ENCODE results near the gene HAP1. TPM values are rescaled to one million over a fixed set of nuclear protein-coding genes. Genes with fewer than 3 reads are reported as not detected.
"Not testable (repeated sequence)": the region's sequence is repeated elsewhere in the genome, so short reads cannot be mapped to it uniquely, and the experiment has no call there.

Gene HAP1
- polyA plus RNA-seq, 6 donors from 2014 or later, result not detected

GRCh38 chr17:41705271-41705991, 29.0 kb downstream of the HAP1 start:
- Mint-ChIP-seq H3K27ac (no peak overlapping the region), H3K4me1 (no peaks in the 10 kb centered on the region), H3K27me3 (peaks cover 0 to 21% (median 15%) of the 10 kb centered on the region in 3 donors), H3K36me3 (no peaks in the 10 kb centered on the region), H3K9me3 (peaks cover 0 to 3% (median 0%) of the 10 kb centered on the region in 7 donors), H3K4me3 (no peak overlapping the region)
- ATAC-seq (ENCODE audit: low read depth in 2 of 2), result no peak
- no peak for DNase-seq

GRCh38 chr17:41702712-41703111, 31.7 kb downstream of the HAP1 start:
- H3K4me3 Mint-ChIP-seq, result no peak overlapping the region
- H3K27ac Mint-ChIP-seq, result no peak overlapping the region
- no peaks in the 10 kb centered on the region for H3K9me3 Mint-ChIP-seq
- DNase-seq (no peak), ATAC-seq (ENCODE audit: low read depth in 2 of 2) (no peak)
- no peaks in the 10 kb centered on the region for H3K36me3 Mint-ChIP-seq
- H3K4me1 Mint-ChIP-seq, result no peaks in the 10 kb centered on the region
- H3K27me3 Mint-ChIP-seq, result peaks cover 0 to 13% (median 6%) of the 10 kb centered on the region in 3 donors

GRCh38 chr17:41700843-41701242, 33.6 kb downstream of the HAP1 start:
- not testable (repeated sequence) for H3K27ac Mint-ChIP-seq; H3K36me3 Mint-ChIP-seq; H3K4me1 Mint-ChIP-seq; DNase-seq; ATAC-seq (ENCODE audit: low read depth in 2 of 2); H3K4me3 Mint-ChIP-seq; H3K9me3 Mint-ChIP-seq
- peaks cover 0 to 10% (median 6%) of the 10 kb centered on the region in 3 donors for H3K27me3 Mint-ChIP-seq

GRCh38 chr17:41697122-41697962, 37.1 kb downstream of the HAP1 start:
- Mint-ChIP-seq H3K36me3 (peaks cover 0 to 6% of the 10 kb centered on the region in 2 donors), H3K27me3 (peaks cover 0 to 6% (median 0%) of the 10 kb centered on the region in 3 donors), H3K27ac (no peak overlapping the region), H3K4me3 (no peak overlapping the region), H3K4me1 (peaks cover 13 to 30% (median 18%) of the 10 kb centered on the region in 3 donors), H3K9me3 (no peaks in the 10 kb centered on the region)
- DNase-seq, result no peak
- no peak for ATAC-seq (ENCODE audit: low read depth in 2 of 2)

GRCh38 chr17:41695954-41696757, 38.3 kb downstream of the HAP1 start:
- H3K4me1 Mint-ChIP-seq, result peaks cover 18 to 37% (median 25%) of the 10 kb centered on the region in 3 donors
- peak; percentile 34 to 66 for ATAC-seq (ENCODE audit: low read depth in 2 of 2)
- H3K4me3 Mint-ChIP-seq, result peak overlapping the region in 2 of 8 donors; percentile 8 to 42
- H3K27me3 Mint-ChIP-seq, result no peaks in the 10 kb centered on the region
- H3K36me3 Mint-ChIP-seq, result peaks cover 0 to 10% of the 10 kb centered on the region in 2 donors
- peak; percentile 73 for DNase-seq
- peak overlapping the region in 5 of 6 donors; percentile 53 to 90 (median 86) for H3K27ac Mint-ChIP-seq
- H3K9me3 Mint-ChIP-seq, result no peaks in the 10 kb centered on the region

GRCh38 chr17:41695134-41695661, 39.2 kb downstream of the HAP1 start:
- H3K4me3 Mint-ChIP-seq, result no peak overlapping the region
- peaks cover 18 to 37% (median 35%) of the 10 kb centered on the region in 3 donors for H3K4me1 Mint-ChIP-seq
- no peak for DNase-seq
- no peaks in the 10 kb centered on the region for H3K27me3 Mint-ChIP-seq
- ATAC-seq (ENCODE audit: low read depth in 2 of 2), result no peak
- peaks cover 0 to 10% of the 10 kb centered on the region in 2 donors for H3K36me3 Mint-ChIP-seq
- H3K9me3 Mint-ChIP-seq, result no peaks in the 10 kb centered on the region
- H3K27ac Mint-ChIP-seq, result peak overlapping the region in 4 of 6 donors; percentile 47 to 86 (median 72)

- ATAC-seq (ENCODE audit: low read depth in 2 of 2) (no peak), DNase-seq (peak; percentile 40)
- Mint-ChIP-seq H3K36me3 (peaks cover 9 to 16% of the 10 kb centered on the region in 2 donors), H3K27me3 (no peaks in the 10 kb centered on the region), H3K4me1 (peaks cover 30 to 59% (median 50%) of the 10 kb centered on the region in 3 donors), H3K4me3 (peak overlapping the region in 4 of 8 donors; percentile 4 to 100 (median 56)), H3K9me3 (no peaks in the 10 kb centered on the region), H3K27ac (peak overlapping the region; percentile 62 to 100 (median 82))
Observed at GRCh38 chr17:41692722-41693521, 41.5 kb downstream of the HAP1 start.

- ATAC-seq (ENCODE audit: low read depth in 2 of 2) (no peak), DNase-seq (peak; percentile 28)
- Mint-ChIP-seq H3K9me3 (no peaks in the 10 kb centered on the region), H3K36me3 (peaks cover 9 to 16% of the 10 kb centered on the region in 2 donors), H3K4me3 (peak overlapping the region; percentile 30 to 100 (median 94)), H3K4me1 (peaks cover 30 to 65% (median 56%) of the 10 kb centered on the region in 3 donors), H3K27ac (peak overlapping the region; percentile 72 to 100 (median 91)), H3K27me3 (no peaks in the 10 kb centered on the region)
Observed at GRCh38 chr17:41691031-41691777, 43.2 kb downstream of the HAP1 start.

GRCh38 chr17:41690497-41690896, 43.9 kb downstream of the HAP1 start:
- no peak for DNase-seq
- Mint-ChIP-seq H3K4me1 (peaks cover 25 to 58% (median 50%) of the 10 kb centered on the region in 3 donors), H3K9me3 (no peaks in the 10 kb centered on the region), H3K27me3 (no peaks in the 10 kb centered on the region), H3K27ac (peak overlapping the region; percentile 74 to 100 (median 100)), H3K36me3 (peaks cover 9 to 16% of the 10 kb centered on the region in 2 donors), H3K4me3 (peak overlapping the region; percentile 64 to 100 (median 98))
- ATAC-seq (ENCODE audit: low read depth in 2 of 2), result no peak

- H3K27me3 Mint-ChIP-seq, result no peaks in the 10 kb centered on the region
- H3K4me1 Mint-ChIP-seq, result peaks cover 22 to 53% (median 47%) of the 10 kb centered on the region in 3 donors
- no peak for ATAC-seq (ENCODE audit: low read depth in 2 of 2)
- peak overlapping the region; percentile 92 to 100 (median 98) for H3K4me3 Mint-ChIP-seq
- H3K36me3 Mint-ChIP-seq, result peaks cover 9 to 16% of the 10 kb centered on the region in 2 donors
- peak overlapping the region; percentile 99 to 100 (median 100) for H3K27ac Mint-ChIP-seq
- peak; percentile 61 for DNase-seq
- no peaks in the 10 kb centered on the region for H3K9me3 Mint-ChIP-seq
Observed at GRCh38 chr17:41689497-41690299, 44.7 kb downstream of the HAP1 start.
